Pons (tissue), 1 donor: ENCODE measurements around the gene L3MBTL4.
A peak's percentile ranks its signal among the peaks of the same experiment; 100 is the strongest.
"Not testable (repeated sequence)": the region's sequence is repeated elsewhere in the genome, so short reads cannot be mapped to it uniquely, and the experiment has no call there.

Experiments
- DNase-seq: peaks from one replicate; pipeline ENCODE4 v3.0.0-alpha.2; 2016; ENCODE audit warnings: low spot score

Gene L3MBTL4

GRCh38 chr18:6106091-6106685 lies 308.5 kb downstream of the L3MBTL4 start:
- no peak for DNase-seq

- DNase-seq, result no peak
Measured at GRCh38 chr18:6103741-6104140, 311.0 kb downstream of the L3MBTL4 start.

- DNase-seq, result no peak
Measured at GRCh38 chr18:6096730-6097129, 318.0 kb downstream of the L3MBTL4 start.

GRCh38 chr18:6088432-6088831 lies 326.3 kb downstream of the L3MBTL4 start:
- DNase-seq, result no peak

GRCh38 chr18:6086731-6087130 lies 328.0 kb downstream of the L3MBTL4 start:
- no peak for DNase-seq

GRCh38 chr18:6079406-6079805 lies 335.3 kb downstream of the L3MBTL4 start:
- DNase-seq, result no peak

GRCh38 chr18:6078877-6079276 lies 335.8 kb downstream of the L3MBTL4 start:
- no peak for DNase-seq

- not testable (repeated sequence) for DNase-seq
Measured at GRCh38 chr18:6072423-6072822, 342.3 kb downstream of the L3MBTL4 start.

- DNase-seq, result no peak
Measured at GRCh38 chr18:6069539-6069938, 345.2 kb downstream of the L3MBTL4 start.

- no peak for DNase-seq
Measured at GRCh38 chr18:6069103-6069502, 345.6 kb downstream of the L3MBTL4 start.

- DNase-seq, result no peak
Measured at GRCh38 chr18:6060149-6060548, 354.6 kb downstream of the L3MBTL4 start.

- DNase-seq, result no peak
Measured at GRCh38 chr18:6059551-6059950, 355.2 kb downstream of the L3MBTL4 start.

- no peak for DNase-seq
Measured at GRCh38 chr18:6058941-6059340, 355.8 kb downstream of the L3MBTL4 start.

GRCh38 chr18:6057604-6058003 lies 357.1 kb downstream of the L3MBTL4 start:
- no peak for DNase-seq

- DNase-seq, result peak; percentile 9
Measured at GRCh38 chr18:6056171-6056910, 358.4 kb downstream of the L3MBTL4 start.

GRCh38 chr18:6055711-6056110 lies 359.0 kb downstream of the L3MBTL4 start:
- no peak for DNase-seq

GRCh38 chr18:6054256-6054842 lies 360.4 kb downstream of the L3MBTL4 start:
- no peak for DNase-seq

- no peak for DNase-seq
Measured at GRCh38 chr18:6052449-6052913, 362.2 kb downstream of the L3MBTL4 start.

GRCh38 chr18:6047596-6047995 lies 367.1 kb downstream of the L3MBTL4 start:
- DNase-seq, result not testable (repeated sequence)

GRCh38 chr18:6044773-6045172 lies 369.9 kb downstream of the L3MBTL4 start:
- no peak for DNase-seq

- no peak for DNase-seq
Measured at GRCh38 chr18:6044319-6044718, 370.4 kb downstream of the L3MBTL4 start.

- DNase-seq, result no peak
Measured at GRCh38 chr18:6039055-6039454, 375.7 kb downstream of the L3MBTL4 start.

GRCh38 chr18:6031442-6031841 lies 383.3 kb downstream of the L3MBTL4 start:
- DNase-seq, result no peak
